Measurements from ENCODE around the gene TRIM2. TPM values are rescaled to one million over a fixed set of nuclear protein-coding genes. Genes with fewer than 3 reads are reported as not detected.

TRIM2 gene
- total RNA-seq, 1 experiment from 2014 or later: 93.2 TPM

DNA sequence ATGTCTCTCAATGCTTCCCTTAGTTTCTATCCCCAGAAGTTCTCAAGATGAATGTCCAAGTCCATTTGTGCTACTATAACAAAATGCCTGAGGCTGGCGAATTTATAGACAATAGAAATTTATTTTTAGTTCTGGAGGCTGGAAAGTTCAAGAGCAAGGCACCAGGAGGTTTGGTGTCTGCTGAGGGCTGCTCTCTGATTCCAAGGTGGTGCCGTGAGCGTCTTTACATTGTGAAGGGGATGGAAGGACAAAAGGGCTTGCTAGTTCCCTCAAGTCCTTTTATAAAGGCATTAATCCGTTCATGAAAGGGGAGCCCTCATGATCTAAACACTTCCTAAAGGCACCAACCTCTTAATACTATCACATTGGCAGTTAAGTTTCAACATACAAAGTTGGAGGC is 12.3 kb downstream of the TRIM2 start:
- no peak for DNase-seq (ENCODE audit: low spot score)
- TF ChIP-seq, protein P1, sequence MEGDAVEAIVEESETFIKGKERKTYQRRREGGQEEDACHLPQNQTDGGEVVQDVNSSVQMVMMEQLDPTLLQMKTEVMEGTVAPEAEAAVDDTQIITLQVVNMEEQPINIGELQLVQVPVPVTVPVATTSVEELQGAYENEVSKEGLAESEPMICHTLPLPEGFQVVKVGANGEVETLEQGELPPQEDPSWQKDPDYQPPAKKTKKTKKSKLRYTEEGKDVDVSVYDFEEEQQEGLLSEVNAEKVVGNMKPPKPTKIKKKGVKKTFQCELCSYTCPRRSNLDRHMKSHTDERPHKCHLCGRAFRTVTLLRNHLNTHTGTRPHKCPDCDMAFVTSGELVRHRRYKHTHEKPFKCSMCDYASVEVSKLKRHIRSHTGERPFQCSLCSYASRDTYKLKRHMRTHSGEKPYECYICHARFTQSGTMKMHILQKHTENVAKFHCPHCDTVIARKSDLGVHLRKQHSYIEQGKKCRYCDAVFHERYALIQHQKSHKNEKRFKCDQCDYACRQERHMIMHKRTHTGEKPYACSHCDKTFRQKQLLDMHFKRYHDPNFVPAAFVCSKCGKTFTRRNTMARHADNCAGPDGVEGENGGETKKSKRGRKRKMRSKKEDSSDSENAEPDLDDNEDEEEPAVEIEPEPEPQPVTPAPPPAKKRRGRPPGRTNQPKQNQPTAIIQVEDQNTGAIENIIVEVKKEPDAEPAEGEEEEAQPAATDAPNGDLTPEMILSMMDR (conservative IDR thresholded peaks at IDR 0.05; ENCODE audit: low read depth, low read length): no peak
- TF ChIP-seq EZH2 (IDR thresholded peaks at IDR 0.05; ENCODE audit: borderline replicate concordance, low read depth, low read length, poor library complexity, severe bottlenecking): no peak
- Histone ChIP-seq H3K27ac (ENCODE audit: low read depth, low read length, poor library complexity, severe bottlenecking) (no peak overlapping the region), H3K27me3 (replicated peaks; ENCODE audit: insufficient read depth, low read depth, low read length, poor library complexity) (no peaks in the 10 kb centered on the region), H3K36me3 (ENCODE audit: insufficient read depth, low read length, poor library complexity, severe bottlenecking) (no peaks in the 10 kb centered on the region), H3K9me3 (ENCODE audit: low read depth, low read length, poor library complexity, severe bottlenecking) (no peaks in the 10 kb centered on the region), H3K4me1 (ENCODE audit: insufficient read depth, low read length, poor library complexity, severe bottlenecking) (peaks cover 36% of the 10 kb centered on the region), H3K4me3 (ENCODE audit: low read depth, low read length, poor library complexity, severe bottlenecking) (no peak overlapping the region)
- intact Hi-C loops (cut with micrococcal nuclease; ENCODE audit: unreplicated experiment): no loop called here
- POLR2A ChIA-PET (ENCODE audit: low non-redundant PET): no interaction called here
- CTCF ChIA-PET: no interaction called here
- no TSS peak for BruUV-seq (replicated peaks)

DNA sequence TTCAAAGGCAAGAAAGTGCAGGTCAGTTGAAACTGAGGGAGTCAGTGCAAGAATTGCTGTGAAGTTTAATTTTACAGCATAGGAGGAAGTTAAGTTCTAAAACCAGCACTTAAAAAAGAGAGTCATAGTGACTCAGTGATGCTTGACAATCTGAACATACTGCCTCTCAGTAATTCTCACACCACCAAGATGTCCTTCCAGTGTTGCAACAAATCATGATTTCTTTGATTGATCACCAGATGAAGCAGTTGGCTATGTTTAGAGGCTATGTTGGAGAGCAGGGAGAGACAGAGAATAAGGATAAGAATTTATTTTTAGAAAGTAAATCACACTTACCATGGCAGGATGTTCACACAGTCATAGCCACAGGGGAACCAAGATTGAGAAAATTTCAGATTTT is 13.2 kb downstream of the TRIM2 start:
- CTCF ChIA-PET: no interaction called here
- no TSS peak for BruUV-seq (replicated peaks)

DNA sequence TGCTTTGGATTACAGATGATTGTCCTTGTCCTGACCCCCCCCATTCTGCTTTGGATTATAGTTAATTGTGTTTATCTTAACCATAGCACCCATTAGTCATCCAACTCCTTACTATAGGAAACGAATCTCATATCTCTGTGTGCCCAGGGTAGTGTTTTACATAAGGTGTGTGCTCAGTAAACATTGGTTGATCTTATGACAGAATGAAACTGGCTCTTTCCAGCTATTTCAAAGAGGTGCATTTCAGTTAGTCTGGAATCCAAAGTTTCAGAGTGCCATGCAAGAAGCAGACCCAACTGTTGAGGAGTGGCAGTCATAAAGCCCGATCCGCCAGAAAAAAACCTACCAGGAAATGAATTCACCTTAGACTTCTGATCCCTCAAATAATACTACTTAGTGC is 14.7 kb downstream of the TRIM2 start:
- Histone ChIP-seq H3K4me1 (ENCODE audit: insufficient read depth, low read length, poor library complexity, severe bottlenecking) (peaks cover 29% of the 10 kb centered on the region), H3K27ac (ENCODE audit: low read depth, low read length, poor library complexity, severe bottlenecking) (no peak overlapping the region), H3K9me3 (ENCODE audit: low read depth, low read length, poor library complexity, severe bottlenecking) (no peaks in the 10 kb centered on the region), H3K36me3 (ENCODE audit: insufficient read depth, low read length, poor library complexity, severe bottlenecking) (no peaks in the 10 kb centered on the region), H3K4me3 (ENCODE audit: low read depth, low read length, poor library complexity, severe bottlenecking) (no peak overlapping the region), H3K27me3 (replicated peaks; ENCODE audit: insufficient read depth, low read depth, low read length, poor library complexity) (no peaks in the 10 kb centered on the region)
- intact Hi-C loops (cut with micrococcal nuclease; ENCODE audit: unreplicated experiment): no loop called here
- ChIA-PET POLR2A (ENCODE audit: low non-redundant PET) (no interaction called here), CTCF (no interaction called here)
- BruUV-seq (replicated peaks): no TSS peak
- TF ChIP-seq EZH2 (IDR thresholded peaks at IDR 0.05; ENCODE audit: borderline replicate concordance, low read depth, low read length, poor library complexity, severe bottlenecking): no peak
- TF ChIP-seq, protein P1 (conservative IDR thresholded peaks at IDR 0.05; ENCODE audit: low read depth, low read length): no peak
- DNase-seq (ENCODE audit: low spot score): no peak

More for the DNA sequence above, 13.2 kb downstream of the TRIM2 start:
- Histone ChIP-seq H3K27ac (ENCODE audit: low read depth, low read length, poor library complexity, severe bottlenecking) (no peak overlapping the region), H3K36me3 (ENCODE audit: insufficient read depth, low read length, poor library complexity, severe bottlenecking) (no peaks in the 10 kb centered on the region), H3K4me1 (ENCODE audit: insufficient read depth, low read length, poor library complexity, severe bottlenecking) (peaks cover 34% of the 10 kb centered on the region), H3K4me3 (ENCODE audit: low read depth, low read length, poor library complexity, severe bottlenecking) (no peak overlapping the region), H3K27me3 (replicated peaks; ENCODE audit: insufficient read depth, low read depth, low read length, poor library complexity) (no peaks in the 10 kb centered on the region), H3K9me3 (ENCODE audit: low read depth, low read length, poor library complexity, severe bottlenecking) (no peaks in the 10 kb centered on the region)
- POLR2A ChIA-PET (ENCODE audit: low non-redundant PET): no interaction called here
- TF ChIP-seq, protein P1 (conservative IDR thresholded peaks at IDR 0.05; ENCODE audit: low read depth, low read length): no peak
- TF ChIP-seq EZH2 (IDR thresholded peaks at IDR 0.05; ENCODE audit: borderline replicate concordance, low read depth, low read length, poor library complexity, severe bottlenecking): no peak
- intact Hi-C loops (cut with micrococcal nuclease; ENCODE audit: unreplicated experiment): no loop called here
- DNase-seq (ENCODE audit: low spot score): no peak

Measured in A673 (cell line).